ENCODE measurements around the gene CAMTA1.
"Not testable (repeated sequence)": the region's sequence is repeated elsewhere in the genome, so short reads cannot be mapped to it uniquely, and the experiment has no call there.

CAMTA1 gene

DNA sequence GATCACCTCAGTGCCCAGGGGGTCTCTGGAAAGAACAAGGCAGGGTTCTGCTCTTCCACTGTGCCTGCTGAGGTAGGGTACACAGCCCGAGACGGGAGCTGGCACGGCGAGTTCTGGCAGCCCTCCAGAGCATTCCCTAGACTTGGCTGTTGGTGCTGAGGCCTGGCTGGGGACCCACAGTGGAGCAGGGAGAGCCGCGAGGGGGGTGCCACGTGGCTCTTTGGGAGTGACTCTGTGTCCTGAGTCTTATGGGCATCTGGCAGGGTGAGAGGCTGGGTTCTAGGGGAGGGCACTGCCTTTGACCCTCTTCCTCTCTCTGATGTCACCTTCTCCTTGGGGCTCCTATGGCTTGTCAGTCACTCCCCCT, 336.4 kb downstream of the CAMTA1 start:
- DNase-seq = no peak

DNA sequence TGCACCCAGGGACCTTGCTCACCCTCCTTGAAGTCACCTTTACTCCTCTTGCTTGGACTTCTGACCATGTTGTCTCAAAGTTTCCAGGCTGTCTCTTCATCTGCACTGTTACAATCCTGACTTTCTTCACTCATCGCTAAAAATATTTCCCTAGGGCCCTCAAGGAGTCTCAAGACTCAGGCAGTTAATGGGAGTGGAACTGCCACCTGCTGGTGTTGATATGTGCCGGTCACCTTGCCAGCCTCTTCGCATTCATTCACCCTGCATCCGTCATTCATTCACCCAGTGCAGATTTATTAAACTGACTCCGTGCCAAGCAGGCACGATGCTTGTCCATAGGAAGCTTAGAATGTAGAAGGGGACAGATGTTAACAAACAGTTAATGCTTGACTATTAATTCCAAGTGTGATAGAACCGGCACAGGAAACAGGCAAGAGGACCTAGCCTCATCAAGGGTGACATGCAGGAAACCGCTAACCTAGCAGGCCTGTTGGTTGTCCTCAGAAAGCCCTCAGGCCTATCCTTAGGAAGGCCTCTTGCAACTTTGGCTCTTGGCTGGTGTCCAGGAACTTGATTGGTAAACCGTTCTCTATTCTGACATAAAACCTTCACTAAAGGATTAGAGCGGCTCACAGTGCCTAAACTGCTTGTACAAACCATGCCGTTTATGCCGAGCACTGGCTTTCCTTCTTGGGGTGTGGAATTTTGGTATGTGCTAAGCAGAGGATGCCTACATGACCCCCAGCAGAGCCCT, 342.2 kb downstream of the CAMTA1 start:
- no peak for DNase-seq

DNA sequence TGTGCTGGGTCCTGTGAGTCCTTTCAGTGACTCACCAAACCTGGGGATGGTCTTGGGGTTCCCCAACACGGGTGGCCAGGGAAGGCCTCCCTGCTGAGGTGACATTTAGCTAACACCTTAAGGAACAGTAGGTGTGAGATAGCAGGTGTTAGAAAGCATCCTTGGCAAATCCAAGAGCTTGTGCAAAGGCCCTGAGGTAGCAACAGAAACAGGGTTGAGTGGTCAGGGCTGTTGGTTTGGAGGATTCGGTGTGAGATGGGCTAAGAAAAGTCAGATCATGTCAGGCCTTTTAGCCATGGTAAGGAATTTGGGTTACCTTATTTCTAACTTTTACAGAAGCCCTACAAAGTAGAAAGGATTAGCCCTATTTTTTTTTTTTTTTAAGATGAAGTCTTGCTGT, 343.0 kb downstream of the CAMTA1 start:
- no peak for DNase-seq

DNA sequence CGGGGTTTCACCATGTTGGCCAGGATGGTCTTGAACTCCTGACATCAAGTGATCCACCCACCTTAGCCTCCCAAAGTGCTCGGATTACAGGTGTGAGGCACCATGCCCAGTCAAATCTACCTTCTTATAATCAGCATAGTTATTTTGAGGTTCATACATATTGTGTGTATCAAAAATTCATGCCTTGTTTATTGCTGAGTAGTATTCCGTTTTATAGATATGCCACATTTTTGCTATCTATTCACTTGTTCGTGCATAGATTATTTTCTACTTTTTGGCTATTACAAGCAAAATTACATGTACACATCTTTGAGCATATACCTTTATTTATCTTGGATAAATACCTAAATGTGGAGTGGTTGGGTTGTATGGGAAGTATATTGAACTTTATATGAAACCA, 344.9 kb downstream of the CAMTA1 start:
- no peak for DNase-seq

DNA sequence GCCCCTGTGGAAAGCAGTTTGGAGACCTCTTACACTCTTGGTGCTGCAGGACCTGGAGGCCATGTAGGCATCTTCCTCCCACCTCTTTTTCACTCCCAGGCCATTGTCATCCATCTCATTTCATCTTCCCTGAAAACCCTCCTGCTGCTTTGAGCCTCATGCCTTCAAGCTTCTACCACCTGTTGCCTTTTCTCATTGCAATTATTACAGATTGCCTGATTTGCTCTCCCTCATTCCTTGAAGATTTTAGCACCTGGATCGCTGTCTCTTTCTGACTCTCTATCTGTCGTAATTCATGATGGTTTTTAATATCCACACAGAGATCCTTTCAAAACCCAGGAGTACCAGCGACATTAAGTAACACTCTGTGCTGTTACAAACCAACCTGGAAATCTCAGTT, 350.2 kb downstream of the CAMTA1 start:
- DNase-seq = no peak

DNA sequence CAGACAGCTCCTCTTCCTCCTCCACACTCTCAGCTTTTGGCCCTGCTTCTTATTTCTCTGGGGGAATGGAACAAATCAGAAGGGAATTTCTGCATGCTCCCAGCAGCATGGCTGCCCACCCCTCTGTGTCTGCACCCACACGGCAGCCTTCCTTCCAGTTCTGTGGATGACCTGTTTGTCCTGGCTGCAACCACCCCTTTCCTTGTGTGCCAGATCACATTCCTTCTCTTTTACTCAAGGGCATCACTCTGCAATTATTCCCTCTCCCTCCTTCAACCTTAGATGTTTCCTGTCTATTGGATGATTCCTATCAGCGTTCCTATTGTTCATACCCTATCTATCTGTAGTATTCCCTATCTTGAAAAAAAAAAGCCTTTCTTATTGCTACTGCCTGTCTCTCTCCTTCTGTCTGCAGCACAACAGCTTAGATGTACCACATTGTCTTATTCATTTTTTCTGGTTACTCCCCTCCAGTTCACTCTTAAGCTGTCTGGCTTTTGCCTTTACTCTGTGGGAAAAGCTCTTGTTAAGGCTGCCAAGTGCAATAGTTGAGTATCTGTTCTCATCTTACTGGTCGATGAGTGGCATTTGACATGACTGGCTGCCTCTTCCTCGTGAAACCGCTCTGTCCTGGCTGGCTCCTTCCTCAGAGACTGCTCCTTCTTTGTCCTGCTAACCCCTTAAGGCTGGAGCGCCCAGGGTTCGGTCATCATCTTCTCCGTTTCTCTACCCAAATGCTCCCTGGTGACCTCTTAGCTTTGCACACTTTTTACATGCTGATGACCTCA, 351.1 kb downstream of the CAMTA1 start:
- no peak for DNase-seq

DNA sequence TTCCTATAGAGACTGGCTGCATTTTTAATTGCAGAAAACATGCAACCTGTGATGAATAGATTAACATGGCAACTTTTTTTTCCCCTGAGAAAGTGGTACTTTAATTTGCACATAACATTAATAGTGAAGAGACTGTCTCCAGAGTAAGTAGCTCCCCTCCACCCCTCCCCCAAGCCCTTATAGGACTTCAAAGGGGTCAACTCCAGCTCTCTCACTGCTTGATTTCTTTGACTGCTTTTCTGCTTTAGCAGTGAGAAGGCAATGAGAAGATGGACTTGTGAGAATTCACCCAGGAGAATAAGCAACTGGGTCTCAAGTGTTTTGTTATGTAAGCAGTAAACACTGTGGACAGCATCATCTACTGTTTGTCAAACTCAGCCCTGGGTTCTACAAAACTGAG, 355.0 kb downstream of the CAMTA1 start:
- DNase-seq = no peak

DNA sequence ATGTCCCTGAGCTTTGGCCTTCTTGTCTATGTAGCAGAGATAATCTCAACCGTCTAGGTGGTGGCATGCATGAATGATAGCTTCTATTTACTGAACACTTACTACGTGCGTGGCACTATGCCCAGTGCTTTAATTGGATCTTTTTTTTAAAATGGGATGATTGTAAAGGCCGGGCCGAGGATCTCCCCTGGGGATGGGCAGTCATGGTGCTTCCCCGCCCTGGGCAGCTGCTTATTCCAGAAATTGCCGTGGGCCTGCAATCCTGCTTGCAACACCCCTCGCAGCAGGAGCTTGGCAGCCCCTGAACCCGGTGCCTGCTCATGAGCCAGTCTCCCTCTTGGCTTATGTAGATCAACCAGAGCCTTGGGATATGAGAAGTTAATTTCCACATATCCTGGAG, 360.7 kb downstream of the CAMTA1 start:
- no peak for DNase-seq

DNA sequence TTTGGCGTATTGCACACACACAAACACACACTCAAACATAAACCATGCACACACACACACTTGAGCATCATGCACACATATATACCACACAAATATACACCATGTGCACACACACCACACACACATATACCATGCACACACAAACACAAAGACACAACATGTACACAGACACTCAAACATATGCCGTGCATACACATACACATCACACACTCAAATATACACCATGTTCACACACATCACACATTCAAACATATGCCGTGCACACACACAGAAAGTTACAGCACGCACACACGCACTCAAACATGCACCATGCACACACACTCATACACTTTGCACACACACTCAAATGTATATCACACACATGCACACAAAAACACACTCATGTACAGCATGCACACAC, 361.5 kb downstream of the CAMTA1 start:
- no peak for DNase-seq

DNA sequence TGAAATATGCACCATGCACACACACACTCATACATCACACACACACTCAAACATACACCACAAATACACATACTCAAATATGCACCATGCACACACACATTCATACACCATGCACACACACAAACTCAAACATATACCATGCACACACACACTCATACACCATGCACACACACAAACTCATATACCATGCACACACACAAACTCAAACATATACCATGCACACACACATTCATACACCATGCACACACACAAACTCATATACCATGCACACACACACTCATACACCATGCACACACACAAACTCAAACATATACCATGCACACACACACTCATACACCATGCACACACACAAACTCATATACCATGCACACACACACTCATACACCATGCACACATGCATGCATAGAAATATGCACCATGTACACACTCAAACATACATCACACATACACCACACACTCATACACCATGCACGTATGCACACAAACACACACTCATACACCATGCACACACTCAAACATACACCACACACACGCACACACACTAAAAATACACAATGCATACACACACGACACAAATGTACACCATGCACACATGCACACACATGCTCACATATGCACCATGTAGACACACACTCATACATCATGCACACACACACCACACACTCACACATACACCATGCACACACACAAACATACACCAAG, 362.5 kb downstream of the CAMTA1 start:
- not testable (repeated sequence) for DNase-seq

DNA sequence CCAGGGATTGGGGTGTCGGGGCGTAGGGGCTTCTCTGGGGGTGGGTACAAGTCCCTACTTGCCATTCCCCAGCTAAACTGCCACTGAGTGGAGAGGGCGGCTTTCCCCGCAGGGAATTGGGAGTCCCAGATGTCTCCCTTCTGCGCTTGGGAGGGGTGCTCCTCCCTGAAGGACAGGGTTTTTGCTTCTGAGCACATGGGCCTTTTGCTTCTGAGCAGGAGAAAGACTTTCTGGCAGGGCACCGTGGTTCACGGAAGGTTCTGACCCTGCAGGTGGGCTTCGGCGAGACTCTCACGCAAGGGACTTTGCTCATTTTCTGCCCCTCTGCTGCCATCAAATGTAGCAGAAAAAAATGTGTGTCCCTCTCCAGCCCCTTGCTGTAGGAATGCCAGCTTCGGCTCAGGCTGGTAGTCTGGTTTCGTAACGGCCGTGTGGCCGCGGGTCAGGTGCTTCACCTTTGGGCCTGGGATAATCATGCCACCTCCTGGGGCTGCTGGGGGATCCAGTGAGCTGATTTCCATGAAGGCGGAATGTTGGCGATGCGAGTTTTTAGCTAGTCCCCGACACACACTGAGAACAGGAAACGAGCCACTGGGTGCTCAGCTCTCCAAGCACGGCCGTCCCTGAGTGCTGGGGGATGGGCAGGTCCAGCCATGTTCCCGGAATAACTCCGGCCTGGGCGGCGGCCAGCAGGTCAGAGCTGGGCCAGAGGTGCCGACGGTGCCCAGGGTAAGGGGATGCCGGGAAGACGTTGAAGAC, 364.0 kb downstream of the CAMTA1 start:
- no peak for DNase-seq

DNA sequence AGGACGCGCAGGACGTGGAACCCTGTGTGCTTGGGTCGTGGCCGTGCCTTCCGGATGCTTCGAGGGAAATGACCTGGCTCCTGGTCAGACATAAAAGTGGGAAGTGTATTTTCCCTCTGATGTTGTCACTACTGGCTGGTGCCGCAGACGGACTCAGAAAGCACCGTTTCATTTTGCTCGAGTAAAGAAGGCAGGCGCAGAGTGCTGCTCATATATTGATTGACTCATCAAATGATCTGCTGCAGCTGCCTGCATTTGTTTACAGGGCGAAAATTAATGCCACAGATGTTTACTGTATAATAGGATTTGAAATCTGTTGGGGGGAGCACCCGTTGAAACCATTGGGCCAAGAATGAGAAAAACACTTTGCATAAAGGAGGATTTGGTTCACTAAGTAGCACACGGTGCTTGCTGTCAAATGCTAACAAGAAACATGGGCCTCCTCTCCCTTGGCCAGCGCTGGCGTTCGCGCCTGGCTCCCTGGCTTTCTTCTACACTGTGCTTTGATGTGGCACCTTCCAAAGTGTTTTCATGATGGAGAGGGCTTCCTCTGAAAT, 365.5 kb downstream of the CAMTA1 start:
- no peak for DNase-seq

DNA sequence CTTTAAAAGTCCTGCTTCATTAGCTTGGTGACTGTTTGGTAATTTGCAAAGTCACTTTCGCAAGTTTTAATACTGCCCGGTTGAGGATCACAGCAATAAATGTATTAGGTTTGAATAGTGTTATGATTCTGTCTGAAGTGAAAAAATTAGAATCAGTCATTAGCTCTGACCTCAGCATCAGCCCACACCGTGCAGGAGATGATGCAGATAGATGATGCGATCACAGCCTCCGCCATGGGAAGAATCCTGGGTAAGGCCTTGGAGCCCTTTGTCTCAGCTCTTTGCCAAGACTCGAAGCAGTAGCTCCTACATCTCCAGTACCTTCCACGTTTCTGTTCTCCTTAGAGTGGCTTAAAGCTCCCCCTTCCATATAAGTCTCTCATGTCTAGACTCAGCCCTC, 366.7 kb downstream of the CAMTA1 start:
- DNase-seq = no peak

DNA sequence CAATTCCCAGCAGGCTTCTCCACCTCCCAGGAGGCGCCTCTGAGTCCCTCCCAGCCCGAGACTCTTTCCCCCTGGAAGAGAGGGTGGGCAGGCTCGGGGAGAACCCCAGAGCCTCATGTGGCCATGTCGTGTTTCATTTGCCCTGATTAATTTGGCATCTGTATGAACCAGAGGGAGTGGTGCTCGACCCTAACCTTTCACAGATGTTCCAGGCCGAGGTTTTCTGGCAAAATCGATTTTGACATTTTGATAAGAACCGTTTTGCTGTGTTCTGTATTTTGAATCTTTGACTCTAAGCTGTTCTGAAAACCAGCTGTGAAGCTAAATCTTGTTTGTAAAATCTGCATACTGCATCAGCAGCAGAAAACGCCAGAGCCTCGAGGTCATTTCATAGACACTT, 367.4 kb downstream of the CAMTA1 start:
- DNase-seq = no peak

DNA sequence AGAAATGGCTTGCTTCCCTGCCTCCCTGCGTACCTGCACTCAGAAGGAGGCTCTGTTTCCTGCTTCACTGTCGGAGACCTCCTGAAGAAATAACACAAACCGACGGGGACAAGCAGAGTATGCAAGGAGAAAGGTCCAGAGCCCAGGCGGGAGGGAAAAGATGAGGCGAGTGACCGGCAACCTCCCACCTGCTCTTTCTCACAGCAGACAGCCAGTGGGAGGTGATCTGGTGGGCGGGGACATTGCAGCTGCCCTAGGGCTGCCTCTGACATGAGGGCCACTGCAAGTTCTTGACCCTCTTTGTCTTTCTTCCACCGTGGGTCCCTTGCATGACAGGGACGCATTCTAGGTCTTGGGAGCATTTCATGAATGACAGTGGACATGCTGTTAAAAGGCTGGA, 368.2 kb downstream of the CAMTA1 start:
- DNase-seq = no peak

DNA sequence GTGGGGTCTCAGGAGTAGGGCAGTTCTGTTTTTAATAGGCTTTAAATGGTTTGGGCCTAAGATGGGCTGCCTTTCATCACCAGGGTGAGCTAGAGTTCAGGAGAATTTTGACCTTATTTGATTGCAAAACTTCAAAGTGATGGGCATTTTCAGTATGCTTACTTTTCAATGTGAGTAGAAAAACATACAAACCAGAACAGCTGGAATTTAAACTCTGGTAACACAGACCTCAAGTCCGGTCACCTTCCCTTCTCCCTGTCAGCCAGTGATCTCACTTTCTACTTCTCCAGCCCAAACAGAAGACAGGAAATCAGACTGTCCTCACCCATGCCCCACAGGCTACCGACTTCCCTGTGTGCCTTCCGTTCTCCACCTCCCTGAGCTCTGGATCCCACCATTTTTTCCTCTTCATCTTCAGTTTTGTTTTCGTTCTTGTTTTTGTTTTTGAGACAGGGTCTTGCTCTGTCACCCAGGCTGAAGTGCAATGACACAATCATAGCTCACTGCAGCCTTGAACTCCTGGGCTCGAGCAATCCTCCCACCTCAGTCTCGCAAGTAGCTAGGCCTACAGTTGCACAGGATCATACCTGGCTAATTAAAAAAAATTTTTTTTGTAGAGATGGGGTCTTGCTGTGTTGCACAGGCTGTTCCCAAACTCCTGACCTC, 374.0 kb downstream of the CAMTA1 start:
- no peak for DNase-seq

DNA sequence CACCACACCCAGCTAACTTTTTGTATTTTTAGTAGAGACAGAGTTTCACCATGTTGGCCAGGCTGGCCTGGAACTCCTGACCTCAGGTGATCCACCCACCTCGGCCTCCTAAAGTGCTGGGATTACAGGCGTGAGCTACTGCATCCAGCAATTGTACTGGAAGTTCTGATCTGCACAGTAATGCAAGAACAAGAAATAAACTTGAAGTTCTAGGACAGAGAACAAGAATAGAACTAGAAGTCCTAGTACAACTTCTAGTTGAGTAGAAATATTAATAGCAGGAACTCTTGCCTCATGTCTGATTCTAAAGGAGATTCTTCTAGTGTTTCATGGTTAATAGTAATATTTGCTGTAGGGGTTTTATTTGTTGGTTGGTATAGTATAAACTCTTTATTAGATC, 383.3 kb downstream of the CAMTA1 start:
- DNase-seq = not testable (repeated sequence)

DNA sequence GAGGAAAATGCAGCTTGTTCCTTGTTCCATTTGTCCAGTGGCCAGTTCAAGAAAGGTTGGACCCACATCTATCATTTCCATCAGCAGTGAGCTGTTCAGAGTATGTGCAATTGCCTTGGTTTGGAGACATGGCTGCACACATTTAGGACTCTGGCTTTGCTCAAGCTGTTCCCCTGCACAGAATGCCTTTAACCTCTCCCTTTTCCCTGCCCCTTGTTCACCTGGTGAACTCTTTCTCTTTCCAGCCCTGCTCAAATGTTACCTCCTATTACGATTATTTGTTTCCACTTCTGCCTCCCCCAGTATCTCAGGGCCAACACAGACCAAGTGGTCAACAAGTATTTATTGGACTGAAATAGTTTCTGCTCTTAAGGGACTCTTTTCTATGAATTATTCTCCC, 385.9 kb downstream of the CAMTA1 start:
- no peak for DNase-seq

DNA sequence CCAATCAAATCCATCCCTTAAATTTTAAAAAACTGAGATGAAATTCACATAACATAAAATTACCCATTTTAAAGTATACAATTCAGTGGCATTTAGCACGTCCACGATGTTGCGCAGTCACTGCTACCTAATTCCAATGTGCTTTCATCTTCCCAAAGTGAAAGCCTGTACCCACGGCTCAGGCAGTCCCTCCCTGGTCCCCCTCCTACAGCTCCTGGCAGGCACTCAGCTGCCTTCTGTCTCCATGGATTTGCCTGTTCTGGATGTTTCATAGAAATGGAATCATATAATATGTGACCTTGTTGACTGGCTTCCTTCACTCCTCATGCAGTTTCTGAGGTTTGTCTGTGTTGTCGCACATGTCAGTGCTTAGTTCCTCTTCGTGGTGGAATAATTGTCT, 386.3 kb downstream of the CAMTA1 start:
- DNase-seq = no peak

DNA sequence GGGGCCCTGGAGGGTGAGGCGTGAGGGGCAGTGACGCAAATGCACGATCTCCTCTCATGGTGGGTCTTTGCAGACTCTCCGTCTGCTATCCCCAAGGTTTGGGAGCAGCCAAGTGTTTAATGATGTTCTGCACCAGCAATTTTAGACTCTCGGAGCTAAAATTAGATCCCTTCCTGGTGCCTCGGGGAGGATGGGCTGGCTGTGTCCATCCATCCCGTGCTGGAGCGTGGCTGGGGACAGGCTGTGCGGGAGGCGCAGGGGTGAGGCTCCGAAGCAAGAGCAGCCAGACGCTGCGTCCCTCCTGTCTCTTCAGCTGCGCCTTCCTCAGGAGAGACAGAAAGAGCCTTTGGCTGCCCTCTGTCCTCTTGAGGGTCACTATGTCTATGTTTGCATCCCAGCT, 387.6 kb downstream of the CAMTA1 start:
- DNase-seq = no peak

DNA sequence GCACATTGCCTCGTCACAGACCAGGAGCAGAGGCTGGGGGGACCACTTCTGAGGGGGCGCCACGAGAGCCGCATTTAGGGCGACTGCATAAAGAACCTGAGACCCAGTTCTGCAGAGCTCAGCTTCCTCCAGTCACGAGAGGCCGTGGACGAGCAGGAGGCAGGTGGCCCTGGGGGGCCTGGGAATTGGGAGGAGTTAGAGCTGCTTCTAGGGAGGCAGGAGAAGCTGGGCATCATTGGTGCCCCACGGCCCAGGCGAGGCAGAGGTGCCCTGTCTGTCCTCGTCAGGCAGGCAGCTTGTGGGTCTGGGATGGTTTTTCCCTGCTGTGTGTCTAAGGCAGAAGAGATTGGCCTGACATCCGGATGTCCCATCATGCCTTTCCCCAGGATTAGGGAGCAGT, 389.3 kb downstream of the CAMTA1 start:
- no peak for DNase-seq
